Neural cell (in vitro differentiated cells): ENCODE measurements around the gene TAB3.

Source experiments
- CTCF ChIP-seq: fragments of 450-650 bp; IDR thresholded peaks from 2 replicates; pipeline ENCODE4 v1.5.1; 2014; ENCODE audit warnings: antibody characterized with exemption, mild to moderate bottlenecking, moderate library complexity; ENCODE audit not compliant: poor library complexity, severe bottlenecking
- EZH2 ChIP-seq: fragments of 200-600, 300-800 bp; shearing (Covaris generic), sonication (generic); IDR thresholded peaks from 2 replicates; pipeline ENCODE4 v1.6.1; 2014; ENCODE audit warnings: antibody characterized with exemption, low read length, borderline replicate concordance, mild to moderate bottlenecking; ENCODE audit not compliant: insufficient read depth, poor library complexity, severe bottlenecking
- MXI1 ChIP-seq: fragments of 450-650 bp; conservative IDR thresholded peaks from 2 replicates; pipeline ENCODE4 v1.6.1; 2014; ENCODE audit warnings: antibody characterized with exemption, mild to moderate bottlenecking; ENCODE audit not compliant: poor library complexity, severe bottlenecking
- POLR2AphosphoS5 ChIP-seq: IDR thresholded peaks from 2 replicates; pipeline ENCODE4 v1.6.1; 2012
- RAD21 ChIP-seq: fragments of 450-650 bp; conservative IDR thresholded peaks from 2 replicates; pipeline ENCODE4 v1.6.1; 2014; ENCODE audit warnings: antibody characterized with exemption, mild to moderate bottlenecking, moderate library complexity
- SMC3 ChIP-seq: fragments of 450-650 bp; conservative IDR thresholded peaks from 2 replicates; pipeline ENCODE4 v1.6.1; 2014; ENCODE audit warnings: antibody characterized with exemption, mild to moderate bottlenecking, moderate library complexity; ENCODE audit not compliant: poor library complexity
- TAF1 ChIP-seq: IDR thresholded peaks from 2 replicates; pipeline ENCODE4 v1.6.1; 2012; ENCODE audit warnings: low read depth

GRCh38 chrX:30904632-30905031 is 15.6 kb upstream of the TAB3 start:
- TF ChIP-seq CTCF (no peak), EZH2 (no peak), SMC3 (no peak), POLR2AphosphoS5 (no peak), TAF1 (no peak), RAD21 (no peak), MXI1 (no peak)
